NK-92 treated with Interleukin-12 subunit alpha and Interleukin-12 subunit beta, amount 100 ng/mL, for 24 hours (cell line): Measurements from ENCODE around the gene TEX264.

ENCODE experiments used
- DNase-seq: peaks from one replicate; lab custom pipeline; 2025; lab: John Stamatoyannopoulos, UW

Gene TEX264

DNA sequence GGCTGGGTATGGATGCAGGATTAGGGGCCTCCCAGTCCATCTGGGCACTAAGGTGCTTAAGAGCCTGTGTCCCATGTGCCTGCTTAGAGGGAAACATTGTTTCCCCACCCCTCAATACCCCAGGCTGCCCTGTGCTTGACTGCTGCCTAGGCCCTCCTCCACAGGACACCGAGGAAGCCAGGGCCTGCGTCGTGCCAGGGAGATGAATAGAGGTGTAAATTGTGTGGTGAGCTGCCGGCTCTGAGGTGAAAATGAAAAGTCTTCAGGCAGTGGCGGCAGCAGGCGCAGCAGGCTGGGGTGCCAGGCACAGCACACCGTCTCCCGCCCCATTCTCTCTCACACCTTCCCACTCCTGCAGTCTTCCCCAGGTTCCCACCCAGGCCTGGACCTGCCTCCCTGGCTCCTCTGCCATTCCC lies 21.9 kb downstream of the TEX264 start:
- DNase-seq = no peak

DNA sequence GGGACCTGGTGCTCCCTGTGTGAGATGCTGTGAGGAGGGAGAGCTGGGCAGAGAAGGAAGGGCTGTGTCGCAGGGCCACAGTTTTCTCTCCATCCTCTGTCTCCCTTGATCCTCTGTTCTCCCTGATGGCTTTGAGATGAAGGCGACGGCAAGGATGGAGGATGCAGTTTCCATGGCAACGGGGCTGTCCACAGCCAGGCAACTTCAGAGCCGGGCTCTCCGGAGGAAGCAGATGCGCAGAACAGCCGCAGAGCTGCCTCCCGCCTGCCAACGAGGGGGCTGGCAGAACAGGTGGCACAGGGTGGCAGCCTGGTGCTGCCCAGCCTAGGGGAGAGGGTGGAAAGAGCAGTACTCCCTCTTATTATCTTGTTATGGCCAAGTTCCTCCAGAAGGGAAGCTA lies 25.9 kb downstream of the TEX264 start:
- no peak for DNase-seq

DNA sequence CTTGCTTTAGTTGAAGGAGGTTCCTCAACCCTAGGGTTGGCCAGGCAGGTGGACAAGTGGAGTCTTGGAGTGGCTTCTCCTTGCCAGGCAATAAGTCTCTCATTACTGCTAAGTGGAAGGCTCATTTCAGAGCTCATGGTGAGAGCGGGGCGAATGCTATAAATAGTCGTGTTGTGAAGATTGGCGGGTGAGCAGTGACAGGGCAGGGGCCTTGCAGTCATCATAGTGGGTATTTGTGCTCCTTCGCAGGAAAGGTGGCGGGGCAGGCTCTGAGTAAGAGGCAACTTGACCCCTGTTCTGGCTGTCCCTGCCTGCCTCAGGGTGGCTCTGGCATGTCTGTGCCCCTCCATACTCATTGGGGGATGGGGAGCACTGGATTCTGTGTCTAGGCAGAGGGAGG lies 27.2 kb downstream of the TEX264 start:
- DNase-seq = no peak

GRCh38 chr3:51700403-51700802 lies 29.4 kb downstream of the TEX264 start:
- no peak for DNase-seq

DNA sequence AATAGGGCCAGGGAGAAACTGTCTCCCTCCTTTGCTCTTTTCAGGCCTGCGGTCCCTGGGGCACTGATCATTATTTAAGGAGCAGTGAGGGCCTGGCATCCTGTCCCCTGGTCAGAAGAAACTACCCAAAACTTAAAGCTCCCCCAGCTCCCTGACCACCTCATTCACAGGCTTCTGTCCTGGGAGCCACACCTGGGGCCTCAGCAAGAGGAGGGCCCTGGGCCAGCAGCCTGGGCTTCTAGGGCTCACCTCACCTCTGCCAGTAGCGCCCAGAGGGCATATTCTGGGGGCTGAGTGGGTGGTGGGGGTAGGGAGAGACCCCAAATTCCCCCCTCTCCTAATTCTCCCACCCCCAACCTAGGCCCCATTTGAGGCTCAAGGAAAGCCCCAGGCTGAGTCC lies 31.1 kb downstream of the TEX264 start:
- DNase-seq = no peak

DNA sequence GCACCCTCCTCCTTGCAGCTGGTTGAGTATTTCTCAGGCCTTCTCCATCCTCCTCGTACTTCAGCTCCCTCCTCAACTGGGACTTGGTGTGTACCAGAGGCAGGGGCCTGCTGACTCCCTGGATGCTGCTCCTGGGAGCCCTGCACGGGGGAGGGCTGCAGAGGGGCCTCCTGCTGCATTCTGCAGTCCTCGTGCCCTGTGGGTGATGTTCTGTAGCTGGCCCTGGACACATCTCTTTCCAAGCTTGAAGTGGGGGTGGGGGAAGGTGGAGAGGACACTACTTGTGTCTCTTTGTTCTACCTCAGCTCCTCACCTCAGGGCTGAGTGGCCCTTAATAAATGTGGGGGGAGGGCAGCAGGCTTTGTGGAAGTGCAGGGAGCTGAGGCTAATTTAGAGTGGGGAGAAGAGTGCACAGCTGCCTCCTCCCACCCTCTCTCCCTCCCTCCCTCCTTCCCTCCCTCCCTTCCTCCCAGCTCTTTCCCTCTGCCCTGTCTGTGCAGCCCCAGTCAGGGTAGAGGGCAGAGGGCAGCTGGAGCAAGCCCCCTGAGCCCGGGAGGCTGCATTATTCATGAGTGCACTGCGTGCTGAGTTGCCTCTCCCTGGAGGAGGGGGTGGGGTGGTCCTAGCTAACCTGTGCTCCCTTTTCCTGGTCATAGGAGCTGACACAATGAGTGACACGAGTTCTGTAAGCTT lies 32.2 kb downstream of the TEX264 start:
- DNase-seq = no peak

- no peak for DNase-seq
Observed at GRCh38 chr3:51703761-51704510, 32.9 kb downstream of the TEX264 start.

- DNase-seq = no peak
Observed at GRCh38 chr3:51704511-51704950, 33.5 kb downstream of the TEX264 start.

- no peak for DNase-seq
Observed at GRCh38 chr3:51705276-51706020, 34.4 kb downstream of the TEX264 start.

GRCh38 chr3:51706021-51706485 lies 35.0 kb downstream of the TEX264 start:
- DNase-seq = no peak

DNA sequence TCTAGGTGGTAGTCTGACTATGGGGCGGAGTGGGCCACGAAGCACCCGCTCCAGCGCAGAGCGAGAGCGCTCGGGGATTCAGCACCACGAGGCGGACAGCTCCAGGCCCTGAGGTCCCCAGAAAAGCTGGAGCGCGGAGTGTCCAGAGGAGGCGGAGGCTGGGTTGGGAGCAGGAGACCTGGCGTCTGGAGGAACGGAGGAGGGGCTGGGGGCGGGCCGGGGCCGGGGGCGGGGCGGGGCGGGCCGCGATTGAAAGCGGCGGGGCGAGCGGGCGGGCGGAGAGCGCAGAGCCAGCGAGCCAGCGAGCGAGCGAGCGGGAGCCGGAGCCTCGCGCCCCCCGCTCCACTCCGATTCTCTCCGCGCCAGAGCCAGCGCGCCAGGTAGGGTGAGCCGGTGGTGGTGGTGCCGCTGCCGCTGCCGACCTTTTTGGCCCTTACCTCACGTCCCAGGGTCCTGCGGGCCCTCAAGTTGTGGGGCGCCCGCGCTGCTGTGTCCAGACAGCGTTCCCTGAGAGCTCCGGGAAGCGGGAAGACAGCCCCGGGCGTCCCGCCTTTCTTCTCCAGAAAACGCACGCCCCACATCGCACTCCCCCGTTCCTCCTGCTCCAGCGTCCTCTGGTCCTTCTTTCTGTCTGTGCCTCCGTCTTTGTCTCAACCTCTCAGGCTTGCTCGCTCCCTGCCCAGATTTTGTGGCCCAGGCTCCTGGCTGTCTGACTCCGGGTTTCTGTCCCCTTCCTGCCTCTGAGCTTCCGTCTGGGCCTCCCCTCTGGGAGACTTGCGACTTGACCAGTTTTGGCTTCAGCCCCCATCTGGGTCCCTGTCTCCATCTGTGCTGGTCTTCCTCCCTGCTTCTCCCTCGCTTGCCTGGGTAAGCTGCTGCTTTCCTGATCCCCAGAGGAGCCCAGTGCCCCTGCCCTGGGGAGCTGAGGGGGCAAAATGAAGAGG lies 36.0 kb downstream of the TEX264 start, which contains the start of gene GRM2:
GRM2 (plus strand) TSS at position 281 of the 944 bp plus-strand sequence. CDS start 1,916 bp downstream, outside the sequence.
- no peak for DNase-seq

DNA sequence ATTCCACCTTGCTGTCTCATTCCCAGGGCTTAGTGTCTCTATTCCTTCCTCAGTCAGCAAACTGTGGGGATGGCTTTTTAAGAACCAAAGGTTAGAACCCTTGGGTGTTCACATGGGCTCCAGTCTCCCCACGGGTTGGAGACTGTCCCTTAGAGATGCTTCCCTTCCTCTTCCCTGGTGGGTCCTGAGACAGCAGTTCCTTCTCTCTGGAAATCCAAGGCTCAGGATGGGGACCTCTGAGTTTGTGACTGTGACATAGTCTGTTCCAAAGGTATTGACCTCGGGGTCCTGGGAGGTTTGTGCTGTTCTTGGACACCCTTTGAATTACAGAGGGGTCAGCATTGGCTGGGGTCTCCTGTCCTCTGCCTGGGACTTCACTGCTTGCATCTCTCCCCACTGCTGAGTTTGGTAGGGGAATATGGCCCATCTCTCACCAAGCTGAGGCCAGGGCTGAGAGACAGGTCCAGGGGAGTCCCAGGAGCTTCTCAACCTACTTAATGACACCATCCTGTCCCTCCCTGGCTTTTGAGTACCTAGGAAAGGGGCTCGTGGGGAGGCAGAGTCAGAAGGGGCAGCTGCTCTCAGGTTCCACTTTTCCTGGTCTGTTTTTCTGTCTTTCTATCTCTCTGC lies 37.3 kb downstream of the TEX264 start:
- no peak for DNase-seq

- DNase-seq = no peak
Observed at GRCh38 chr3:51709004-51709420, 38.0 kb downstream of the TEX264 start.

GRCh38 chr3:51709675-51710074 lies 38.6 kb downstream of the TEX264 start:
- DNase-seq = no peak

DNA sequence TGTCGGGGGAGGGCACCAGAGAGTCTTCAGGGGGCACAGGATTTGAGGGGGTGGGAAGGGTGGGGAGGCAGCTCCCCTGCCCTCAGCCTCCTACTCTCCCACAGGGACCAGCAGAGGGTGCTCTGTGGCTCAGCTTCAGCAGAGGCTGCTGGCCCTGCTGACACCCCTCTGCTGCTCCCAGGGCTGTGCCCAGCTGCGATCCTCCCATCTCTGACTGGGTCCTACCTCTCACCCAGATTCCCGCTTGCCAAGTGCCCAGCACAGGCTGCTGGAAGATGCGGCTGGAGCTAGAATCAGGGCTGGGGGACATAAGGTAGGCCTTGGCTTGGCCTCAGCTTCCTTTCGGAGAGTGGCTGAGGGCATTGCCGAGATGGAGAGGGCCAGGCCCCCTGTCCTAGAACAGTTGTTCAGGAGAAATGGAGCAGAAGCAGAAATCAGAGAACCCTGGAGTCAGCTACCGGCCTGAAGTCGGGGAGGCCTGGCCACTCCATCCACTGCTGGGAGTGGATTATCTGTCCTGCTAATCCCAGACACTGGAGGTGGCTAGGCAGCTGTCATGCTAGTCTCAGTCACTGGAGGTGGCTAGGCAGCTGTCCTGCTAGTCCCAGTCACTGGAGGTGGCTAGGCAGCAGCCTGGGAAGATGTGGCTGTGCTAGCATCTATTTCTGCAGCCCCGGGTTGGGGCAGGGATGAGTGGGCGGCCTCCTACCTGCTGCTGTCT lies 39.7 kb downstream of the TEX264 start:
- no peak for DNase-seq

- DNase-seq = no peak
Observed at GRCh38 chr3:51711352-51712037, 40.4 kb downstream of the TEX264 start.

GRCh38 chr3:51712038-51712420 lies 41.0 kb downstream of the TEX264 start:
- DNase-seq = no peak

DNA sequence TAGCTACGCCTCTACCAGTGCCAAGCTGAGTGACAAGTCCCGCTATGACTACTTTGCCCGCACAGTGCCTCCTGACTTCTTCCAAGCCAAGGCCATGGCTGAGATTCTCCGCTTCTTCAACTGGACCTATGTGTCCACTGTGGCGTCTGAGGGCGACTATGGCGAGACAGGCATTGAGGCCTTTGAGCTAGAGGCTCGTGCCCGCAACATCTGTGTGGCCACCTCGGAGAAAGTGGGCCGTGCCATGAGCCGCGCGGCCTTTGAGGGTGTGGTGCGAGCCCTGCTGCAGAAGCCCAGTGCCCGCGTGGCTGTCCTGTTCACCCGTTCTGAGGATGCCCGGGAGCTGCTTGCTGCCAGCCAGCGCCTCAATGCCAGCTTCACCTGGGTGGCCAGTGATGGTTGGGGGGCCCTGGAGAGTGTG lies 41.5 kb downstream of the TEX264 start:
- no peak for DNase-seq

- no peak for DNase-seq
Observed at GRCh38 chr3:51712963-51713362, 41.9 kb downstream of the TEX264 start.
